H1 (cell line): ENCODE measurements around the gene GAB3. TPM values are rescaled to one million over a fixed set of nuclear protein-coding genes. Genes with fewer than 3 reads are reported as not detected.

Experiments used
- CTCF ChIA-PET: fragments of 300-600 bp; sonication (Branson Sonifier 250); formaldehyde crosslinking; loops from one replicate; lab custom pipeline; 2021; ENCODE audit not compliant: partially characterized antibody; lab: Charles Lee
- POLR2A ChIA-PET: fragments of 300-600 bp; sonication (Branson Sonifier 250); formaldehyde crosslinking; loops from one replicate; lab custom pipeline; 2021; ENCODE audit warnings: inconsistent platforms; ENCODE audit not compliant: partially characterized antibody; lab: Charles Lee
- DNase-seq, 2 experiments: peaks; one replicate each; pipeline versions ENCODE4 v3.0.0 to v3.0.0-alpha.2; 2010 to 2022; ENCODE audit warnings: low spot score in 2 of 2, low read depth in 1 of 2, mixed read lengths in 1 of 2
- FAIRE-seq: peaks from 2 replicates; lab custom pipeline; 2011; peaks lifted over from hg19 to GRCh38; lab: Jason Lieb, UNC
- H2AFZ ChIP-seq: 2 replicates; pipeline ENCODE4 v1.8.1; 2012; ENCODE audit warnings: low read length, inconsistent platforms
- H2AK5ac ChIP-seq: 2 replicates; pipeline ENCODE4 v1.6.1; 2013; ENCODE audit warnings: low read depth, low read length
- H2BK120ac ChIP-seq: replicated peaks from 2 replicates; pipeline ENCODE3; 2013; ENCODE audit warnings: low read depth, low read length, inconsistent platforms
- H2BK12ac ChIP-seq: 2 replicates; pipeline ENCODE4 v1.6.1; 2013; ENCODE audit warnings: low read depth, low read length
- H2BK15ac ChIP-seq: 2 replicates; pipeline ENCODE4 v1.6.1; 2013; ENCODE audit warnings: low read length
- H2BK20ac ChIP-seq: 2 replicates; pipeline ENCODE4 v1.6.1; 2013; ENCODE audit warnings: low read length
- H2BK5ac ChIP-seq: 2 replicates; pipeline ENCODE4 v1.6.1; 2013; ENCODE audit warnings: low read depth, low read length
- H3K14ac ChIP-seq: 2 replicates; pipeline ENCODE4 v1.6.1; 2013; ENCODE audit warnings: inconsistent platforms; ENCODE audit not compliant: insufficient read length
- H3K18ac ChIP-seq: 2 replicates; pipeline ENCODE4 v1.6.1; 2013; ENCODE audit warnings: low read length; ENCODE audit errors: extremely low read depth
- H3K23ac ChIP-seq: 2 replicates; pipeline ENCODE4 v1.6.1; 2013; ENCODE audit warnings: inconsistent platforms; ENCODE audit not compliant: insufficient read length
- H3K23me2 ChIP-seq: 2 replicates; pipeline ENCODE4 v1.6.1; 2013; ENCODE audit warnings: low read depth, low read length
- H3K27ac ChIP-seq: 2 replicates; pipeline ENCODE4 v1.6.1; 2011; ENCODE audit warnings: low read depth, low read length, inconsistent platforms
- H3K27me3 ChIP-seq, 4 experiments: replicated peaks in 1 of 4; 1 replicate in 1 of 4; 2 replicates in 3 of 4; pipeline versions ENCODE4 v1.6.1 to v1.8.1; 2011 to 2013; ENCODE audit warnings: low read length in 3 of 4, mild to moderate bottlenecking in 3 of 4, inconsistent platforms in 2 of 4, mixed read lengths in 2 of 4, moderate library complexity in 1 of 4; ENCODE audit not compliant: control insufficient read depth in 3 of 4, insufficient read depth in 3 of 4; ENCODE audit errors: extremely low read depth in 1 of 4
- H3K36me3 ChIP-seq, 4 experiments: 2 replicates each; pipeline versions ENCODE4 v1.6.1 to v1.8.1; 2011 to 2013; ENCODE audit warnings: mild to moderate bottlenecking in 4 of 4, low read length in 3 of 4, moderate library complexity in 2 of 4, control low read depth in 1 of 4, inconsistent platforms in 1 of 4; ENCODE audit not compliant: insufficient read depth in 4 of 4, control insufficient read depth in 2 of 4
- H3K4ac ChIP-seq: replicated peaks from 2 replicates; pipeline ENCODE3; 2013; ENCODE audit warnings: low read length, low read depth, mixed read lengths, inconsistent platforms; ENCODE audit not compliant: insufficient read length
- H3K4me1 ChIP-seq, 4 experiments: replicated peaks in 1 of 4; 1 replicate in 1 of 4; 2 replicates in 3 of 4; pipeline versions ENCODE4 v1.6.1 to v1.8.1; 2011 to 2013; ENCODE audit warnings: low read length in 3 of 4, inconsistent platforms in 2 of 4, mixed read lengths in 1 of 4; ENCODE audit not compliant: insufficient read depth in 4 of 4, control insufficient read depth in 3 of 4
- H3K4me2 ChIP-seq, 2 experiments: 2 replicates each; pipeline versions ENCODE4 v1.6.1 to v1.8.1; 2011 to 2013; ENCODE audit warnings: low read depth in 2 of 2, low read length in 2 of 2, control low read depth in 1 of 2, inconsistent platforms in 1 of 2, mild to moderate bottlenecking in 1 of 2; ENCODE audit not compliant: insufficient read depth in 1 of 2
- H3K4me3 ChIP-seq, 4 experiments: fragments of 200-600, 300-600 bp in 1 of 4; sonication (generic), shearing (Covaris generic), sonication (Bioruptor Twin) in 1 of 4; 2 replicates each; pipeline versions ENCODE4 v1.5.1 to v1.8.1; 2011 to 2016; ENCODE audit warnings: low read length in 4 of 4, low read depth in 3 of 4, control low read depth in 2 of 4, inconsistent platforms in 2 of 4, mild to moderate bottlenecking in 2 of 4, mixed read lengths in 1 of 4, moderate library complexity in 1 of 4; ENCODE audit not compliant: insufficient read depth in 2 of 4; ENCODE audit errors: extremely low read depth in 1 of 4
- H3K56ac ChIP-seq: replicated peaks from 2 replicates; pipeline ENCODE3; 2013; ENCODE audit warnings: low read depth, mild to moderate bottlenecking, mixed read lengths, low read length, inconsistent platforms; ENCODE audit not compliant: insufficient read length
- H3K79me1 ChIP-seq: 2 replicates; pipeline ENCODE4 v1.6.1; 2013; ENCODE audit warnings: low read depth, low read length, control low read depth
- H3K79me2 ChIP-seq, 2 experiments: 2 replicates each; pipeline versions ENCODE4 v1.6.1 to v1.8.1; 2012 to 2013; ENCODE audit warnings: low read length in 2 of 2, mild to moderate bottlenecking in 2 of 2, inconsistent platforms in 1 of 2; ENCODE audit not compliant: insufficient read depth in 2 of 2, control insufficient read depth in 1 of 2
- H3K9ac ChIP-seq, 4 experiments: replicated peaks in 1 of 4; 1 replicate in 1 of 4; 2 replicates in 3 of 4; pipeline versions ENCODE4 v1.6.1 to v1.8.1; 2011 to 2013; ENCODE audit warnings: low read depth in 3 of 4, low read length in 3 of 4, control low read depth in 2 of 4, mild to moderate bottlenecking in 2 of 4, moderate library complexity in 2 of 4, inconsistent platforms in 1 of 4; ENCODE audit errors: extremely low read depth in 1 of 4
- H3K9me3 ChIP-seq, 2 experiments: 2 replicates each; pipeline versions ENCODE4 v1.6.1 to v1.8.1; 2012 to 2013; ENCODE audit warnings: mild to moderate bottlenecking in 2 of 2, moderate library complexity in 2 of 2, control low read depth in 1 of 2, inconsistent platforms in 1 of 2, low read depth in 1 of 2, low read length in 1 of 2, mixed read lengths in 1 of 2; ENCODE audit not compliant: insufficient read depth in 2 of 2
- H4K20me1 ChIP-seq, 2 experiments: replicated peaks in 1 of 2; 2 replicates each; pipeline versions ENCODE3 to v1.8.1; 2011 to 2013; ENCODE audit warnings: inconsistent platforms in 2 of 2, low read length in 2 of 2, mild to moderate bottlenecking in 1 of 2; ENCODE audit not compliant: insufficient read depth in 2 of 2, control insufficient read depth in 1 of 2
- H4K5ac ChIP-seq: 2 replicates; pipeline ENCODE4 v1.6.1; 2013; ENCODE audit warnings: low read length, low read depth, mixed read lengths, inconsistent platforms; ENCODE audit not compliant: insufficient read length
- H4K8ac ChIP-seq: 2 replicates; pipeline ENCODE4 v1.8.0; 2013; ENCODE audit warnings: mild to moderate bottlenecking, moderate library complexity, low read length, inconsistent platforms; ENCODE audit not compliant: insufficient read depth; ENCODE audit errors: extremely low read depth
- H4K91ac ChIP-seq: replicated peaks from 2 replicates; pipeline ENCODE3; 2013; ENCODE audit warnings: low read length, mixed read lengths, inconsistent platforms; ENCODE audit not compliant: insufficient read length
- ASH2L ChIP-seq: fragments of 200-600, 300-600 bp; sonication (generic); IDR thresholded peaks from one replicate; pipeline ENCODE4 v1.7.1; 2017; ENCODE audit warnings: low read length
- CEBPB ChIP-seq: IDR thresholded peaks from 2 replicates; pipeline ENCODE4 v1.6.1; 2012; ENCODE audit warnings: low read depth, low read length
- CHD2 ChIP-seq: IDR thresholded peaks from 2 replicates; pipeline ENCODE4 v1.6.1; 2012; ENCODE audit warnings: low read length, improper control_type of control experiment
- EP300 ChIP-seq, 2 experiments: IDR thresholded peaks; 1 replicate in 1 of 2; 2 replicates in 1 of 2; pipeline ENCODE4 v1.6.1; 2011 to 2012; ENCODE audit warnings: low read depth in 2 of 2, low read length in 2 of 2, mild to moderate bottlenecking in 2 of 2, borderline replicate concordance in 1 of 2, inconsistent platforms in 1 of 2, moderate library complexity in 1 of 2
- HDAC6 ChIP-seq: IDR thresholded peaks from one replicate; pipeline ENCODE4 v1.7.1; 2012; ENCODE audit warnings: low read depth, mild to moderate bottlenecking, inconsistent platforms, low read length, moderate library complexity
- JUN ChIP-seq: IDR thresholded peaks from 2 replicates; pipeline ENCODE4 v1.6.1; 2011; ENCODE audit warnings: low read depth, mild to moderate bottlenecking, improper control_type of control experiment, low read length
- PHF8 ChIP-seq: fragments of 200-600 bp; sonication (generic); conservative IDR thresholded peaks from 2 replicates; pipeline ENCODE4 v1.7.1; 2012; ENCODE audit warnings: low read depth, mild to moderate bottlenecking, inconsistent platforms, low read length, moderate library complexity
- RBBP5 ChIP-seq: IDR thresholded peaks from 2 replicates; pipeline ENCODE4 v1.7.1; 2012; ENCODE audit warnings: low read depth, mild to moderate bottlenecking, inconsistent platforms, low read length, moderate library complexity, borderline replicate concordance
- SIRT6 ChIP-seq: IDR thresholded peaks from one replicate; pipeline ENCODE4 v1.7.1; 2012; ENCODE audit warnings: low read length, inconsistent platforms
- SP1 ChIP-seq: IDR thresholded peaks from 2 replicates; pipeline ENCODE4 v1.6.1; 2011; ENCODE audit warnings: low read depth, low read length
- SP2 ChIP-seq: IDR thresholded peaks from 2 replicates; pipeline ENCODE4 v1.6.1; 2012; ENCODE audit warnings: mild to moderate bottlenecking, low read length, inconsistent platforms
- TCF12 ChIP-seq: IDR thresholded peaks from 2 replicates; pipeline ENCODE4 v1.6.1; 2011; ENCODE audit warnings: low read depth, mild to moderate bottlenecking, low read length
- WGBS, 2 experiments: shearing (Covaris generic) in 1 of 2; methylation state at CpG; one replicate each; pipeline versions ENCODE4 v1.1.6 to v1.1.7; 2013 to 2015; ENCODE audit warnings: low lambda C conversion rate in 2 of 2, mixed read lengths in 2 of 2, inconsistent platforms in 1 of 2, low coverage in 1 of 2, missing lambda C conversion rate in 1 of 2; ENCODE audit not compliant: insufficient replicate concordance in 2 of 2, insufficient coverage in 1 of 2, insufficient read length in 1 of 2; ENCODE audit errors: extremely low coverage in 1 of 2, missing lambda C conversion rate in 1 of 2; 5-methylcytosine and 5-hydroxymethylcytosine counted together
- polyA plus RNA-seq, 7 experiments: library from polyadenylated mRNA; depleted of rRNA in 3 of 7; stranded (reverse) in 5 of 7; unstranded in 2 of 7; fragments of >200 nt in 5 of 7; fragments of 200-250 nt in 2 of 7; gene quantifications; 1 replicate in 5 of 7; 2 replicates in 1 of 7; 4 replicates in 1 of 7; pipeline versions ENCODE4 v1.2.1 to v1.2.3, GENCODE V29; 2011 to 2013; ENCODE audit warnings: missing spikeins in 2 of 7, mixed read lengths in 2 of 7
- total RNA-seq: library from RNA; stranded (reverse); fragmentation: NEBNext Ultra II Directional; extraction: Animal tissue kit (Norgen Biotek cat#: 25700); gene quantifications from 2 replicates; pipeline ENCODE4 v1.2.1, GENCODE V29; 2021
- TF ChIP-seq, protein P1 (sequence below): IDR thresholded peaks from 2 replicates; pipeline ENCODE4 v1.6.1; 2011; ENCODE audit warnings: low read depth, mild to moderate bottlenecking, low read length; ENCODE audit not compliant: insufficient read depth

GAB3 gene
- total and polyA plus RNA-seq, 2 of the 8 experiments (the other 6 are each of a cell fraction or from before 2014, with no cell fraction given) = 0.48 to 1.2 TPM

DNA sequence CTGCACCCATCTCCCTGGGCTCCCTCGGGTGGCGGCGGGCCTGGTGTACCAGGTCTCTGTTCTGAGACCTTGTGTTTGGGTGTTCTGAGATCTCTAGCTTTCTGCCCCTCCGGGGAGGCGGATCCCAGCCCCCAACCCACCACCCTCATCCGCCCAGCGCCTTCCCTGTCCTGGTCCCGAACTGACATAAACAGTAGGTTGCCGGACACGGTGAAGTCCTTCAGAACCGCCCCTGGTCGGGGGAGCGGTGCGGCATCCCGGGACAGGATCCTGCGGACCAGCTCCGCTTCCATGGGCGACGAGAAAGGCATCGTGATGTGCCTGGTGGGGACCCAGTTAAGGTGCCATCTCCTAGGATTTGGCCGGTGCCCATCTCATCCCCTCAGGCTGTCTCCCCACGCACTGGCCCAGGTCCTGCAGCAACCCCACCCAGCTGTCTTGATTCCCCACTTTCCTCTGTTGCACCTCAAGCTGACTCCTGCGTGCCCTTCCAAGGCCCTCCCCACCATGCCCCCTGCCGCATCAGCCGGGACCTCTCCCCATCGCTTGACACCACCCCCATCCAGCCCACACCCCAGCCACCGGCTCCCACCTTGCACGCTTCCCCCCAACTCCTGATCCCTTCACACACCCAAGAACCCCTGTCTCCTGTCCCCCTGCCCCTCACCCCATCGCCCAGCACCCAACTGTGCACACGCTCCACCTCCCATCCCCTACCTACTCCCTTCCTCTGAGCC is 98.4 kb downstream of the GAB3 start:
- Histone ChIP-seq H3K4me3 (no peak overlapping the region), H2BK12ac (no peak overlapping the region), H3K56ac (no peak overlapping the region), H3K4me1 (peaks cover 0 to 4% (median 0%) of the 10 kb centered on the region in 4 experiments; a peak in 1 of 7 replicates), H3K23ac (no peak overlapping the region), H3K27me3 (no peaks in the 10 kb centered on the region), H3K18ac (no peak overlapping the region), H4K5ac (no peak overlapping the region), H2BK120ac (no peak overlapping the region), H3K9me3 (no peaks in the 10 kb centered on the region), H3K36me3 (no peaks in the 10 kb centered on the region), H2BK5ac (no peak overlapping the region), H3K23me2 (no peaks in the 10 kb centered on the region), H2BK20ac (no peak overlapping the region), H4K91ac (no peak overlapping the region), H4K8ac (no peak overlapping the region), H3K79me2 (no peaks in the 10 kb centered on the region), H4K20me1 (no peaks in the 10 kb centered on the region), H3K27ac (no peak overlapping the region), H3K4ac (no peak overlapping the region), H3K9ac (no peak overlapping the region), H2AFZ (no peak overlapping the region; the same call in 1 of the 2 replicates), H2BK15ac (no peak overlapping the region), H3K79me1 (no peaks in the 10 kb centered on the region), H2AK5ac (no peak overlapping the region), H3K14ac (no peak overlapping the region), H3K4me2 (no peak overlapping the region)
- FAIRE-seq = no peak
- no peak for DNase-seq
- CTCF ChIA-PET = no interaction called here
- POLR2A ChIA-PET = no interaction called here
- 100% methylated on average over 2 of the region's 30 CpGs; no CpG with 5 or more reads in 1 of the 2 experiments for WGBS, 2 experiments
- no peak for TF ChIP-seq ASH2L
- TF ChIP-seq, protein P1, sequence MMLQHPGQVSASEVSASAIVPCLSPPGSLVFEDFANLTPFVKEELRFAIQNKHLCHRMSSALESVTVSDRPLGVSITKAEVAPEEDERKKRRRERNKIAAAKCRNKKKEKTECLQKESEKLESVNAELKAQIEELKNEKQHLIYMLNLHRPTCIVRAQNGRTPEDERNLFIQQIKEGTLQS = no peak
- no peak for TF ChIP-seq PHF8
- no peak for TF ChIP-seq CHD2
- no peak for TF ChIP-seq TCF12
- TF ChIP-seq RBBP5 = no peak
- no peak for TF ChIP-seq SP1
- TF ChIP-seq SP2 = no peak
- TF ChIP-seq EP300 (IDR thresholded peaks at IDR 0.05; ENCODE audit: borderline replicate concordance in 1 of 2, low read depth in 2 of 2, low read length in 2 of 2) = no peak
- no peak for TF ChIP-seq CEBPB
- no peak for TF ChIP-seq HDAC6
- TF ChIP-seq JUN = no peak
- no peak for TF ChIP-seq SIRT6
